Astrocyte of the spinal cord (primary cell): ENCODE results near the gene ZNF598.

ENCODE experiments used
- DNase-seq: peaks from one replicate; pipeline ENCODE4 v3.0.0; 2011; ENCODE audit warnings: low read depth, low spot score
- H3K4me3 ChIP-seq: 2 replicates; pipeline ENCODE4 v1.5.1; 2011; ENCODE audit warnings: low read depth, mild to moderate bottlenecking, low read length, moderate library complexity
- CTCF ChIP-seq: IDR thresholded peaks from 2 replicates; pipeline ENCODE4 v1.5.1; 2012; ENCODE audit warnings: low read depth, mild to moderate bottlenecking, low read length, inconsistent platforms
- in situ Hi-C: cut with HindIII; loops from 2 replicates; pipeline ENCODE4 v1.10.0; 2017; ENCODE audit warnings: low sequenced_read_pairs

Gene ZNF598

GRCh38 chr16:2045965-2046892, 36.6 kb upstream of the ZNF598 start:
- no peak for DNase-seq
- in situ Hi-C loops = no loop called here
- no peak for TF ChIP-seq CTCF
- no peak overlapping the region for H3K4me3 ChIP-seq

GRCh38 chr16:2044541-2044940, 34.9 kb upstream of the ZNF598 start:
- no peak for TF ChIP-seq CTCF
- in situ Hi-C loops = no loop called here
- no peak for DNase-seq
- H3K4me3 ChIP-seq = no peak overlapping the region

GRCh38 chr16:2043667-2044451, 34.2 kb upstream of the ZNF598 start:
- DNase-seq = no peak
- no peak for TF ChIP-seq CTCF
- H3K4me3 ChIP-seq = no peak overlapping the region
- in situ Hi-C loops = no loop called here

GRCh38 chr16:2042986-2043666, 33.5 kb upstream of the ZNF598 start:
- TF ChIP-seq CTCF = no peak
- no peak overlapping the region for H3K4me3 ChIP-seq
- no peak for DNase-seq
- in situ Hi-C loops = no loop called here

GRCh38 chr16:2042171-2042985, 32.8 kb upstream of the ZNF598 start:
- no peak for TF ChIP-seq CTCF
- in situ Hi-C loops = no loop called here
- no peak for DNase-seq
- no peak overlapping the region for H3K4me3 ChIP-seq
